NB4 (cell line): Measurements from ENCODE around the gene SKOR1.

Source experiments
- POLR2A ChIP-seq: IDR thresholded peaks from 2 replicates; pipeline ENCODE4 v1.6.1; 2011; ENCODE audit warnings: mild to moderate bottlenecking; ENCODE audit not compliant: insufficient read length; ENCODE audit errors: extremely low read depth
- TF ChIP-seq, protein P1 (sequence below): IDR thresholded peaks from one replicate; pipeline ENCODE4 v1.5.1; 2012; ENCODE audit warnings: low read depth, low read length

DNA sequence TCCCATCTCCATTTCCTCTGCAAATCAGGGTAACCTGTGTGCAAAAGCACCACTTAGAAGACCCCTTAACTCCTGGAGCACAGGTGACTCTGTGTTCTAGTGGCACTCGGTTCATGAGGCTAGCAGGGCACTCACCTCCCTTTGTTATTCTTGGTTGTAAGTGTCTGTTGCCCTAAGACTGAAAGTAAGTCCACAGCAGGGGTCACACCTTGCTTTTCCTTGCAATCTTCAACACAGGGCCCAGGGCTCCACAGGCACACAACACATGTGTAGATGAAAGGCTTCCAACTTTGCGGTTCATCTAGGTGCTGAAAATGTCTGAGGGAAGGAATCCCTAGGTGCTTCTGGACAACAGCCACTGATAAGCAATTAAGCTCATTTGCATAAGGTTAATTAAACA is 11.6 kb downstream of the SKOR1 start:
- TF ChIP-seq, protein P1, sequence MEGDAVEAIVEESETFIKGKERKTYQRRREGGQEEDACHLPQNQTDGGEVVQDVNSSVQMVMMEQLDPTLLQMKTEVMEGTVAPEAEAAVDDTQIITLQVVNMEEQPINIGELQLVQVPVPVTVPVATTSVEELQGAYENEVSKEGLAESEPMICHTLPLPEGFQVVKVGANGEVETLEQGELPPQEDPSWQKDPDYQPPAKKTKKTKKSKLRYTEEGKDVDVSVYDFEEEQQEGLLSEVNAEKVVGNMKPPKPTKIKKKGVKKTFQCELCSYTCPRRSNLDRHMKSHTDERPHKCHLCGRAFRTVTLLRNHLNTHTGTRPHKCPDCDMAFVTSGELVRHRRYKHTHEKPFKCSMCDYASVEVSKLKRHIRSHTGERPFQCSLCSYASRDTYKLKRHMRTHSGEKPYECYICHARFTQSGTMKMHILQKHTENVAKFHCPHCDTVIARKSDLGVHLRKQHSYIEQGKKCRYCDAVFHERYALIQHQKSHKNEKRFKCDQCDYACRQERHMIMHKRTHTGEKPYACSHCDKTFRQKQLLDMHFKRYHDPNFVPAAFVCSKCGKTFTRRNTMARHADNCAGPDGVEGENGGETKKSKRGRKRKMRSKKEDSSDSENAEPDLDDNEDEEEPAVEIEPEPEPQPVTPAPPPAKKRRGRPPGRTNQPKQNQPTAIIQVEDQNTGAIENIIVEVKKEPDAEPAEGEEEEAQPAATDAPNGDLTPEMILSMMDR, result no peak
- no peak for TF ChIP-seq POLR2A
